HG02870 (cell line): ENCODE results near the gene PTGFR.

ENCODE experiments used
- ATAC-seq: cut with Tn5 transposase; IDR thresholded peaks from one replicate; pipeline ENCODE4 v1.9.1; 2021; ENCODE audit warnings: mild to moderate bottlenecking, moderate library complexity; ENCODE audit not compliant: unreplicated experiment

PTGFR gene, protein sequence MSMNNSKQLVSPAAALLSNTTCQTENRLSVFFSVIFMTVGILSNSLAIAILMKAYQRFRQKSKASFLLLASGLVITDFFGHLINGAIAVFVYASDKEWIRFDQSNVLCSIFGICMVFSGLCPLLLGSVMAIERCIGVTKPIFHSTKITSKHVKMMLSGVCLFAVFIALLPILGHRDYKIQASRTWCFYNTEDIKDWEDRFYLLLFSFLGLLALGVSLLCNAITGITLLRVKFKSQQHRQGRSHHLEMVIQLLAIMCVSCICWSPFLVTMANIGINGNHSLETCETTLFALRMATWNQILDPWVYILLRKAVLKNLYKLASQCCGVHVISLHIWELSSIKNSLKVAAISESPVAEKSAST

GRCh38 chr1:78490861-78491450, at the start of gene PTGFR:
Gene PTGFR (plus strand): TSS chr1:78490974. CDS start chr1:78492744, 1,770 bp downstream.
- no peak for ATAC-seq

- ATAC-seq, result no peak
These were observed 48.9 kb upstream of the PTGFR start for GRCh38 chr1:78441921-78442320.

GRCh38 chr1:78447086-78447485, 43.7 kb upstream of the PTGFR start:
- ATAC-seq, result no peak

DNA sequence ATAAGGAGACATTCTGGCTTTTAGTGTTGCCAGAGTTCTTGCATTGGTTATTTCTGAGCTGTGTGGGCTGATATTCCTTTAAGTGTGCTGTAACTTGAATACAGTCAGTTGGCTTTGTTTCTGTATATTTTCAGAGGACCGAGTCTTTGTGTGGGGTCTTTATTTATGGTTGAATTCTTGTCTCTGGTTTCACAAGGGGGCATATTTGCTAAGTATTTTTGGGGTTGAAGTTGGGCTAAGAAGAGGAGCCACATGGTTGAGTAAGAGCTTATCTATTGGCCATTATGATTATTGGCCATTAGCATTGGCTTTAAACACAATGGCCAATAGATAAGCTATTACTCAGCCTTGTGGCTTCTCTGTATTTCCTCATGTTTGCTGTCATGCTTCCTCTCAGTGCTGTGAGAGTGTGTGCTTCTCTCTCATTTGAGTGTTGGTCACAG, 26.3 kb upstream of the PTGFR start:
- ATAC-seq, result no peak

DNA sequence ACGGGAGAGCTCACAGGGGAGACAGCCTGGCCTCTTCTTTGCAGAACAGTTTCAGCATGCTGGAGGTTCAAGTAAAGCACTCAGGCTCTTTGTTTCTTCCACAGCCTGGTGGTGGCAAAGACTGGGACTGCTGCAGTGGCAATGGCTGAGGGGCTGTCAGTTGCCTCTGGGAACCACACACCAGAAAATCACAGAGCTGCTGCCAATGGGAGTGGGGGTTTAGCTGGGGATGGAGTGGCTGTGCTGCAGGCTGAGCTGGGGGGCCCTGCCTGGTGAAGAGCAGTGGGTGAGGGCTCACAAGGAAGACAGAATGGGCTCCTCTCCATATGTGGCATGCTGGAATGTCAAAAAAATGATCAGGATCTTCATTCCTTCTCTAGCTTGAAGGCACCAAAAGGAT, 25.6 kb upstream of the PTGFR start:
- no peak for ATAC-seq

DNA sequence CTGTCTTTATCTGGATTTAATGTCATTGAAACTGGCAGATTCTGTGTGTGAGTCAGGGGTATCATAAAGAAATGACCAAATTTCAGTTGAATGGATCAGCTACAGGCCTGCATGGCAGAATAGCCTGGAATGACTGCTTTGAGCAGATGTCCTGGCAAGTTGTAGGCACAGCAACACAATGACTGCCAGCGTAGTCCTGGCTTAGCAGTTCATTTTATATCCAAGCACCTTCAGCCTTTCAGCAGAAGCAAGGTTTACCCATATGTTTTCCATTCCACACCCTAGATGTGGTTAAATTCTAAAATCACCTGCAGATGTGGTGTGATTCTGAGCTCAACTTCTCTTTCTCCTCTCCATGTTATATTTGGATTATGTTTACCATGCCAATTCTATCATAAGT, 22.3 kb upstream of the PTGFR start:
- no peak for ATAC-seq

DNA sequence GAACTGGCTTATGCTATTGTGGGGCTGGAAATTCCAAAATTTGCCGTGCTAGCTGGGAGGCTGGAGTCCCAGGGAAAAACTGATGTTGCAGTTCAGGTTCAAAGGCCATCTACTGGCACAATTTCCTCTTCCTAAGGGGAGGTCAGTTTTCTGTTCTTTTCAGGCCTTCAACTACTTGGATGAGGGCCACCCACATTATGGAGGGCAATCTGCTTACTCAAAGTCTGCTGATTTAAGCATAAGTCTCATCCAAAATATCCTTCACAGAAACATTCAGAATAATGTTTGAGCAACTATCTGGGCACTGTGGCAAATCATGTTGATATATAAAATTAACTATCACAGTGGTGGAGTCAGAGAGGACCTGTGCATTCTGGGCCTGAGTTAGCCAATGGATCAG, 21.2 kb upstream of the PTGFR start:
- ATAC-seq, result no peak

DNA sequence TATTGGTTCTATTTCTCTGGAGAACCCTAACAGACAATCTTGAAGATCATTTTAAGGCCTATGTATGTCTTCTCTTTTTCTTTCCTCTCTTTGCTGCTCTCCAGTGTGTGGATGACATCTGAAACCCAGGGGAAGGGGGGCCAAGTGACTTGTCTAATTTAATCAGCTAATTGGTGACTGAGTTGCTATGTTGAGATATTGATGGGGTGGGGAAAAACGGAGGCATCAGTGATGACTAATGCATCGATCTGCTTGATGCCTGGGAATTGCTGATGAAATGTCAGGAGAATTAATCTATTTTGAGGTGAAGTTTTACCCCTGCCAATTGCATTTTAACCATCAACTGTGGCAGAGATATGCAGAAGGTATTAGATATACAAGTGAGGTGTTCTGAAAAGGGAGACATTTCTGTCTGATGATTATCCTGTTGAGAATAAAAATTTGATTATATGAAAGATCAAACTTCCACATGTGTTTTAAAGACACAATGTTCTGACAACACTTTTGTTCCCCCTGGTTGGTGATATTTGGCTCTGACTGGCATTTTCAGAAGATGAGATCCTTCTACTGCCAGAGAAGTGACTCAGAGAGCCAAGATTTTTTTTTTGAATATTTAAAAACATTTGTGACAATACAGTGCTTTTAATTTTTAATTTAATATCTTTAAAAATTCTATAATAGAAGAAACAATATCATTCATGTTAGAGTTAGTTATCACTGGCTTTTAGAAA, 18.7 kb upstream of the PTGFR start:
- ATAC-seq, result no peak

- no peak for ATAC-seq
These were observed 17.8 kb upstream of the PTGFR start for GRCh38 chr1:78472851-78473496.

DNA sequence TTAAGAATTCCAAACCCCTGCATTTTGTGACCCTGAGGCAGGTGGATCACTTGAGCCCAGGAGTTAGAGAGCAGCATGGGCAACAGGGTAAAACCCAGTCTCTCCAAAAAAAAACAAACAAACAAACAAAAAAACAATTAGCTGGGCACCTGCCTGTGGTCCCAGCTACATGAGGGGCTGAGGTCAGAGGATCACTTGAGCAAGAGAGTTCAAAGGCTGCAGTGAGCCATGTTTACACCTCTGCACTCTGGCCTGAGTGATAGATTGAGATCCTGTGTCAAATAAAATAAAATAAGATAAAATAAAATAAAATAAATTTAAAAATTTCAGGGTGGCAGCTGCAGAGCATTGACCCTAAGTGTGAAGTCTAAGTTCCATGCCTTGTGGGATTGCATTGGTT, 16.7 kb upstream of the PTGFR start:
- ATAC-seq, result no peak

DNA sequence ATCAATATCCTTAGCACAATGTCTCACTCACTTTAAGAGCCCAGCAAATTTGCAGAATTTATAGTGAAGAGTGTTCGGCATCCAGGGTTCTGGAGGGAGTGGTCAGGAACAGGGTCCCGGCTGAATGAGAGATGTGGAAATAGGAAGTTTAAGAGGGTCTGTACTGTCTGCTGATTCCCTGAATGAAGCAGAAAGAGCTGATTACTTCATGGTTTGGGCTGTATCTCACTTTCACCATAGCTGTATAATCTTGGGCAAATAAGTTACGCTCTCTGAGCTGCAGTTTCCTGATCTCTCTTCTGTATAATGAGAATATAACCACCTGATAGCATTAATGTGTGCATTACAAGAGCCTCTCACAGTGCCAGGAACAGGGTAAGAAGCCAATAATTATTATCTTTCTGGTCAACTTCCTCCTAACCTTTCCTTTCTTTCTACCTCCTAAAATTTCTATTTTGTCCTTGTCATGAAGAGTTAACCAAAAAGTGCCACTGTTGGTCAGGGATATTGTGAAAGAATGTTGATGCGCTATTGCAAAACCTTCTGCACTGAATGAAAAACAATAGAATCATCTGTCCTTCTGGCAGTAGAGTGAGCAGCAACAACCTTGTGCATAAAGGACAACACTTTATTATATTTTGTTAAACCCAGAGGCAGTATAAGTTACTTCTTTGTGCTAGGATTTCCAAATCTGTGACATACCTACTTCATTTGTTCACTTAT, 14.7 kb upstream of the PTGFR start:
- ATAC-seq, result no peak

- no peak for ATAC-seq
These were observed 6.9 kb upstream of the PTGFR start for GRCh38 chr1:78483903-78484302.

GRCh38 chr1:78491451-78492071, 787 bp downstream of the PTGFR start:
- ATAC-seq, result no peak

DNA sequence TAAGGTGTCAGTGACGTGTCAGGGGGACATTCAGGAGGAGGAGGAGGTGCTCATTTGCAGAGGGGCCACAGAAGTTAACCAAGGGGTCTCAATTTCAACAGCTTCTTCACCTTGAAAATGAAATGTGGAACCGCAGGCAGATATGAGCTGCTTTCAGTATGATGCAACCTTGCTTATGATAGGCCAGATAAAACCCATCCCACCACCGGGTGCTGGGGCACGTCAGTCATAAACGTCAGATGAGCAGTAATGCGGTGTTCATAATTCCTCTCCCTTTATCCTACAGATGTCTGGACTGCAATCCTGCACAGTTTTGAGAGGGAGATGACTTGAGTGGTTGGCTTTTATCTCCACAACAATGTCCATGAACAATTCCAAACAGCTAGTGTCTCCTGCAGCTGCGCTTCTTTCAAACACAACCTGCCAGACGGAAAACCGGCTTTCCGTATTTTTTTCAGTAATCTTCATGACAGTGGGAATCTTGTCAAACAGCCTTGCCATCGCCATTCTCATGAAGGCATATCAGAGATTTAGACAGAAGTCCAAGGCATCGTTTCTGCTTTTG, 1.7 kb downstream of the PTGFR start:
- no peak for ATAC-seq

DNA sequence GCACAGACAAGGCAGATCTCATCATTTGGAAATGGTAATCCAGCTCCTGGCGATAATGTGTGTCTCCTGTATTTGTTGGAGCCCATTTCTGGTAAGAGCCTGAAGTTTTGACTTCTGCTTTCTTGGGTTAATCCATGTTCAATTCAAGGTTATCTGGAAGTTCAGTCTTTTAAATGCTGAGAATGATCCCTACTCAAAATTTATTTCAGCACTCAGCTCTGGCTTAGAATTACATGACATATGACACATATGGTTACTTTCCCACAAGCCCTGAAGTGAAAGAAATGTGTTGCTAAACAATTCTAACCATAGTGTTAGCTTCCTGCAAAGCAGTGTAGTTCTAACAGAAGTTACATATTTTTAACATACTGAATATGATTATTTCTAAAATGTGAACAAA, 2.7 kb downstream of the PTGFR start:
- no peak for ATAC-seq

GRCh38 chr1:78497201-78497600, 6.4 kb downstream of the PTGFR start:
- ATAC-seq, result no peak

DNA sequence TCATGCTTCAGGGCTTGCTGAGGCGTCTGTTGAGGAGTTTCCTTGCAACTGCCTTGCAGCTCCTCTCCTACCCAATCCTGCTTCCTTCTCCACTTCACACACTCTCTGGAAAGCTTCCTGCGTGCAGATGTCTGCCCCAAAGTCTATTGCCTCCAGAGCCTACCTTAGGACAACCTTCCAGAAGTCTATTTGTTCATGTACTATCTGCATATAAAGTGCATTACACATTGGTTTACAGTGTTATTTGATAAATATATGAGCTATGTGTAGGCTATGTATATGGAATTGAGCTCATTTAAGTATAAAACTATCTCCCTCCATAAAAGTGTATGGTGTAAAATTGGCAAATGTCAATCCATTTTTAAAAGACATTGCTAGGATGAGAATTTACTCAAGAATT, 9.8 kb downstream of the PTGFR start:
- ATAC-seq, result no peak

- no peak for ATAC-seq
These were observed 10.4 kb downstream of the PTGFR start for GRCh38 chr1:78501203-78501602.

DNA sequence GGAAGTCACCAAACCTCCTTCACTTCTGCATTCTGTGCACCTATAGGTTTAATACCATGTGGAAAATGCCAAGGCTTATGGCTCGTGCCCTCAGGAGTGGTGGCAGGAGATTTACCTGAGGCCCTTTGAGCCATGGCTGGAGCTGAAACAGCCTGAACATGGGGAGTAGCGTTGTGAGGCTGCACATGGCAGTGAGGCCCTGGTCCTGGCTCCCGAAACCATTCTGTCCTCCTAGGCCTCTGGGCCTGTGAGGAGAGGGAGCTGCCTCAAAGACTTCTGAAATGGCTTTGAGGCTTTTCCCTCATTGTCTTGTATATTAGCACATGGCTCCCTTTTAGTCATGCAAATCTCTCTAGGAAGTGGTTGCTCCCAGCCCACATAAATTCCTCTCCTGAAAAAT, 20.6 kb downstream of the PTGFR start:
- ATAC-seq, result no peak

- ATAC-seq, result no peak
These were observed 25.9 kb downstream of the PTGFR start for GRCh38 chr1:78516716-78517115.
